Erythroblast (primary cell): ENCODE measurements around the gene GPHA2.

Experiments
- GATA1 ChIP-seq: IDR thresholded peaks from 2 replicates; pipeline ENCODE4 v1.6.1; 2011; ENCODE audit warnings: low read depth, mild to moderate bottlenecking, control low read depth, low read length, moderate library complexity
- POLR2A ChIP-seq: IDR thresholded peaks from 2 replicates; pipeline ENCODE4 v1.6.1; 2011; ENCODE audit warnings: mild to moderate bottlenecking, low read length

DNA sequence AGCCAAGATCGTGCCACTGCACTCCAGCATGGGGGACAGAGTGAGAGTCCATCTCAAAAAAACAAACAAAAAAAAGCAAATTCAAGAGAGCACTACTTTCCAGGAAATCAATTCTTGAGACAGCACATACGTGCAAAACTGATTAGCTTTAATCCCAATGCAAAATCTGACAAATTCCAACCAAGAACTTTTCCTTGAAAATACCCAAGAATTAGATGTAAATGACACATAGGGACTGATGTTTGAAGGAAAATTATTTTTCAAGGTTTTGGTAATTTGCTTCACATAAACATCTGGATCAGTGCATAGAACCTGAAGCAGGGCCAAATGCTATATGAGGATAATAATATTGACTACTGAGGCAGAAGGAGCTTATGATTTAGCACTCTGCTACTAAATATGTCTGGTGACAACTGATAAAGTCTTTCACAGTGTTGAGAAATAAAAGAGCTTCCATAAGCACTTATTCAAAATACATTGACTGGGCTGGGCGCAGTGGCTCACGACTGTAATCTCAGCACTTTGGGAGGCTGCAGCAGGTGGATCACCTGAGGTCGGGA, 27.5 kb upstream of the GPHA2 start:
- TF ChIP-seq POLR2A (no peak), GATA1 (no peak)
